HCT116 (cell line): ENCODE measurements around the gene NPEPL1.

Source experiments
- CEBPB ChIP-seq: IDR thresholded peaks from 2 replicates; pipeline ENCODE4 v1.6.1; 2012; ENCODE audit warnings: low read depth
- ELF1 ChIP-seq: IDR thresholded peaks from 2 replicates; pipeline ENCODE4 v1.6.1; 2012; ENCODE audit warnings: low read depth, borderline replicate concordance
- EZH2 ChIP-seq: fragments of 200-600 bp; sonication (generic); IDR thresholded peaks from 2 replicates; pipeline ENCODE4 v1.6.1; 2017; ENCODE audit warnings: antibody characterized with exemption, mixed run types
- EZH2phosphoT487 ChIP-seq: fragments of 200-600 bp; IDR thresholded peaks from 2 replicates; pipeline ENCODE4 v1.6.1; 2018; ENCODE audit warnings: antibody characterized with exemption, borderline replicate concordance
- JUND ChIP-seq: IDR thresholded peaks from 2 replicates; pipeline ENCODE4 v1.6.1; 2012
- POLR2A ChIP-seq: IDR thresholded peaks from 2 replicates; pipeline ENCODE4 v1.7.0; 2011; ENCODE audit warnings: borderline replicate concordance; ENCODE audit not compliant: insufficient read depth, insufficient read length; ENCODE audit errors: extremely low read depth
- RAD21 ChIP-seq: IDR thresholded peaks from 2 replicates; pipeline ENCODE4 v1.6.1; 2012; ENCODE audit warnings: low read depth, mild to moderate bottlenecking
- TCF7L2 ChIP-seq: IDR thresholded peaks from 2 replicates; pipeline ENCODE4 v1.7.0; 2011; ENCODE audit warnings: borderline replicate concordance, inconsistent platforms; ENCODE audit not compliant: insufficient read depth, insufficient read length; ENCODE audit errors: extremely low read depth
- YY1 ChIP-seq: IDR thresholded peaks from 2 replicates; pipeline ENCODE4 v1.6.1; 2011; ENCODE audit warnings: low read length, low read depth, moderate library complexity, mild to moderate bottlenecking; ENCODE audit not compliant: insufficient replicate concordance; ENCODE audit errors: extremely low read depth
- ZFX ChIP-seq: fragments of 450-650 bp; IDR thresholded peaks from 2 replicates; pipeline ENCODE4 v1.6.1; 2017
- TF ChIP-seq, protein P1 (sequence below), 3 experiments: fragments of 200-600 bp in 1 of 3; sonication (generic) in 1 of 3; IDR thresholded peaks in 2 of 3; conservative IDR thresholded peaks in 1 of 3; 2 replicates each; pipeline ENCODE4 v1.5.1; 2012 to 2017; ENCODE audit warnings: low read depth in 2 of 3, low read length in 2 of 3, antibody characterized with exemption in 1 of 3, borderline replicate concordance in 1 of 3, control low read depth in 1 of 3, mild to moderate bottlenecking in 1 of 3, mixed read lengths in 1 of 3, mixed run types in 1 of 3, moderate library complexity in 1 of 3; ENCODE audit not compliant: insufficient read depth in 1 of 3
- TF ChIP-seq, protein P2 (sequence below): IDR thresholded peaks from 2 replicates; pipeline ENCODE4 v1.6.1; 2011; ENCODE audit warnings: mild to moderate bottlenecking, low read length, moderate library complexity; ENCODE audit not compliant: insufficient replicate concordance; ENCODE audit errors: extremely low read depth
- TF ChIP-seq, protein P3 (sequence below): IDR thresholded peaks from 2 replicates; pipeline ENCODE4 v1.6.1; 2012

DNA sequence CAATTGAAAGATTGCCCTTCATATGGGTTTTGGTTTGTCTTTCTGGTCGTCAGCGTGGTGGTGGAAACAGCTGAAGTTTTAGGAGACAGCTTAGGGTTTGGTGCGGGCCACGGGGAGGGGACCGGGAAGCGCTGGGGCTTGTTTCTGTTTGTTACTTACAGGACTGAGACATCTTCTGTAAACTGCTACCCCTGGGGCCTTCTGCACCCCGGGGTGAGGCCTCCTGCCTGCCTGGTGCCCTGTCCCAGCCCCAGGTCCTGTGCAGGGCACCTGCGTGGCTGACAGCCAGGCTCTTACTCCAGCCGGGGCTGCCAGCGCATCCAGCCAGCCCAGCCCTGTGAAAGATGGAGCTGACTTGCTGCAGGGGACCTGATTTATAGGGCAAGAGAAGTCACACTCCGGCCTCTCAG lies 22.8 kb downstream of the NPEPL1 start:
- no peak for TF ChIP-seq RAD21
- TF ChIP-seq POLR2A, result no peak
- TF ChIP-seq EZH2, result no peak
- no peak for TF ChIP-seq ZFX
- TF ChIP-seq, protein P1, sequence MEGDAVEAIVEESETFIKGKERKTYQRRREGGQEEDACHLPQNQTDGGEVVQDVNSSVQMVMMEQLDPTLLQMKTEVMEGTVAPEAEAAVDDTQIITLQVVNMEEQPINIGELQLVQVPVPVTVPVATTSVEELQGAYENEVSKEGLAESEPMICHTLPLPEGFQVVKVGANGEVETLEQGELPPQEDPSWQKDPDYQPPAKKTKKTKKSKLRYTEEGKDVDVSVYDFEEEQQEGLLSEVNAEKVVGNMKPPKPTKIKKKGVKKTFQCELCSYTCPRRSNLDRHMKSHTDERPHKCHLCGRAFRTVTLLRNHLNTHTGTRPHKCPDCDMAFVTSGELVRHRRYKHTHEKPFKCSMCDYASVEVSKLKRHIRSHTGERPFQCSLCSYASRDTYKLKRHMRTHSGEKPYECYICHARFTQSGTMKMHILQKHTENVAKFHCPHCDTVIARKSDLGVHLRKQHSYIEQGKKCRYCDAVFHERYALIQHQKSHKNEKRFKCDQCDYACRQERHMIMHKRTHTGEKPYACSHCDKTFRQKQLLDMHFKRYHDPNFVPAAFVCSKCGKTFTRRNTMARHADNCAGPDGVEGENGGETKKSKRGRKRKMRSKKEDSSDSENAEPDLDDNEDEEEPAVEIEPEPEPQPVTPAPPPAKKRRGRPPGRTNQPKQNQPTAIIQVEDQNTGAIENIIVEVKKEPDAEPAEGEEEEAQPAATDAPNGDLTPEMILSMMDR (IDR thresholded peaks at IDR 0.05 in 2 of 3, conservative IDR thresholded peaks at IDR 0.05 in 1 of 3; ENCODE audit: borderline replicate concordance in 1 of 3, insufficient read depth in 1 of 3, low read depth in 2 of 3, low read length in 2 of 3), result no peak
- TF ChIP-seq, protein P2, sequence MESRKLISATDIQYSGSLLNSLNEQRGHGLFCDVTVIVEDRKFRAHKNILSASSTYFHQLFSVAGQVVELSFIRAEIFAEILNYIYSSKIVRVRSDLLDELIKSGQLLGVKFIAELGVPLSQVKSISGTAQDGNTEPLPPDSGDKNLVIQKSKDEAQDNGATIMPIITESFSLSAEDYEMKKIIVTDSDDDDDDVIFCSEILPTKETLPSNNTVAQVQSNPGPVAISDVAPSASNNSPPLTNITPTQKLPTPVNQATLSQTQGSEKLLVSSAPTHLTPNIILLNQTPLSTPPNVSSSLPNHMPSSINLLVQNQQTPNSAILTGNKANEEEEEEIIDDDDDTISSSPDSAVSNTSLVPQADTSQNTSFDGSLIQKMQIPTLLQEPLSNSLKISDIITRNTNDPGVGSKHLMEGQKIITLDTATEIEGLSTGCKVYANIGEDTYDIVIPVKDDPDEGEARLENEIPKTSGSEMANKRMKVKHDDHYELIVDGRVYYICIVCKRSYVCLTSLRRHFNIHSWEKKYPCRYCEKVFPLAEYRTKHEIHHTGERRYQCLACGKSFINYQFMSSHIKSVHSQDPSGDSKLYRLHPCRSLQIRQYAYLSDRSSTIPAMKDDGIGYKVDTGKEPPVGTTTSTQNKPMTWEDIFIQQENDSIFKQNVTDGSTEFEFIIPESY, result no peak
- TF ChIP-seq, protein P3, sequence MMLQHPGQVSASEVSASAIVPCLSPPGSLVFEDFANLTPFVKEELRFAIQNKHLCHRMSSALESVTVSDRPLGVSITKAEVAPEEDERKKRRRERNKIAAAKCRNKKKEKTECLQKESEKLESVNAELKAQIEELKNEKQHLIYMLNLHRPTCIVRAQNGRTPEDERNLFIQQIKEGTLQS, result no peak
- no peak for TF ChIP-seq TCF7L2
- no peak for TF ChIP-seq CEBPB
- TF ChIP-seq YY1, result no peak
- no peak for TF ChIP-seq EZH2phosphoT487
- no peak for TF ChIP-seq JUND
- TF ChIP-seq ELF1, result no peak
